NK-92 (cell line): ENCODE data around the gene PAFAH1B2.

ENCODE experiments used
- DNase-seq: peaks from one replicate; lab custom pipeline; 2025; ENCODE audit not compliant: unreplicated experiment; lab: John Stamatoyannopoulos, UW

Gene PAFAH1B2

DNA sequence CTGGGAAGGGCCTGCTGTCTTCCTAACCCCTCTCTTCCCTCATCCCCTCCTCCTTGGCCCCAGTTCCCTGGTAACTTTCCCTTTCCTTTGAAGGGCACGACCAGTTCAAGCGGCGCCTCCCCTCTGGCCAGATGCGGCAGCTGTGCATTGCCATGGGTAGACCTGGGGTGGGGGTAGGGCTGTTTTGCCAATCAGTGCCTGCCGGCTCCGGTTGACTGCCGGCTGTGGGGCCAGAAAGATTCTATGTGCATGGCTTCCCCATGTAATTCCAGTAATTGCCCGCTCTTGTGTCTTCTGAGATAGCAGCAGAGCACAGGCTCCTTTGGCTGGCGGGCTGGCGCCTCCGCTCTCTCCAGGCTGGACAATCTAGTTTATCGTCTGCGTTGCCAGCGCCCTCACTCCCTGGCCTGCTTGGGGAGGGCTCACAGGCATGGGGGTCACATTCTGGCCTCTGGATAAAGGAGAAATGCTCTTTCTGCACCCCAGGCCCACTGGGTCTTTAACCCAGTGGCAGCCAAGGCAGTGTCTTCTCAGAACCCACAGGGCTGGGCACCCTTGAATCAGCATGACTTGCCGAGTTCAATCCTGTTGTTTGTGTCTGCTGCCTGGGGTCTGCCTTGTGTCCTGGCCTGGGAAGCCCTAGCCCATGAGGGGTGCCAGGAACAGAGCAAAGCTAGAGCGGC, 43.9 kb downstream of the PAFAH1B2 start:
- DNase-seq: no peak

- DNase-seq: no peak
These were observed 44.6 kb downstream of the PAFAH1B2 start for GRCh38 chr11:117188620-117189081.

- no peak for DNase-seq
These were observed 45.3 kb downstream of the PAFAH1B2 start for GRCh38 chr11:117189191-117189940.

DNA sequence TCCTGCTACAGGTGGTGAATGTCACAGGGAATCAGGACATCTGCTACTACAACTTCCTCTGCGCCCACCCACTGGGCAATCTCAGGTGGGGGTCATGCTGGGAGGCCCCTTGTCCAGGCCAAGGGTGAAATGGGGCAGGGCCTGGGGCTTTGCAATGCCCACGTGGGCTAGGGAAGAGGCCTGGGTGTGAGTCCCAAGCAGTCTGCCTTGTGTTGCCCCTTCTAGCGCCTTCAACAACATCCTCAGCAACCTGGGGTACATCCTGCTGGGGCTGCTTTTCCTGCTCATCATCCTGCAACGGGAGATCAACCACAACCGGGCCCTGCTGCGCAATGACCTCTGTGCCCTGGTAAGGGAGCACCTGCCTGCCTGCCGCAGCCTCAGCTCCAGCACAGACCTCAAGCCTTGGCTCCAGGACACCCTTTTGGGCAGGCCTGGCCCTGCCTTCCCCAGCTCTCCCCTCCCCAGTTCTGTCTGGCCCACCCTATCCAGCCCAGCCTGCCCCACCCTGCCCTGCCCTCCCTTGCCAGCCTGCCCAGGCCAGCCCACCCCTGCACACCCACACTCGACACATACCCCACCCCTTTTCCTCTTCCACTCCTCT, 46.0 kb downstream of the PAFAH1B2 start:
- no peak for DNase-seq

DNA sequence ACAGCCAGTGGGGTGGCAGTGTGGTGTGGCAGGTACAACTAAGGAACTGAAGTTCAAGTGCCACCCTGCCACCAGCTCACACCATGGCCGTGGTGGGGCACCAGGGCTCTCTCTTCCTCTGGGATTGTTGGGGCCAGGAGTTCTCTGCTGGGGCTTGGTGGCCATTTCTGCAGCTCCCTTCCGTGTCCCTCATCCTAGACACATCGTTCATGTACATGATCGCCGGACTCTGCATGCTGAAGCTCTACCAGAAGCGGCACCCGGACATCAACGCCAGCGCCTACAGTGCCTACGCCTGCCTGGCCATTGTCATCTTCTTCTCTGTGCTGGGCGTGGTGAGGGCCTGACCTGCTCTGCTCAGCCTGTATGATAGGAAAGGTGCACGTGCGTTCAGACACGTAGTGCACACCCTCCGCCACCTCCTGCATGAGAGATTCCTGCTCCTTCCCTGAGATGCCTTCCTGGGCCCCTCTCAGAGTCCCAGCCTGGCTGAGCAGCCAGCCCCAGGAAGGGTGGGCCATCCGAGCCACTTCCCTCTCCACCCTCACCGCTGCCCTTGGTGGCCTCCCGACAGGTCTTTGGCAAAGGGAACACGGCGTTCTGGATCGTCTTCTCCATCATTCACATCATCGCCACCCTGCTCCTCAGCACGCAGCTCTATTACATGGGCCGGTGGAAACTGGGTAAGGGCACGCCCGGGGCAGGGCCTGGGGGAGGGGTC, 47.8 kb downstream of the PAFAH1B2 start:
- DNase-seq: no peak

DNA sequence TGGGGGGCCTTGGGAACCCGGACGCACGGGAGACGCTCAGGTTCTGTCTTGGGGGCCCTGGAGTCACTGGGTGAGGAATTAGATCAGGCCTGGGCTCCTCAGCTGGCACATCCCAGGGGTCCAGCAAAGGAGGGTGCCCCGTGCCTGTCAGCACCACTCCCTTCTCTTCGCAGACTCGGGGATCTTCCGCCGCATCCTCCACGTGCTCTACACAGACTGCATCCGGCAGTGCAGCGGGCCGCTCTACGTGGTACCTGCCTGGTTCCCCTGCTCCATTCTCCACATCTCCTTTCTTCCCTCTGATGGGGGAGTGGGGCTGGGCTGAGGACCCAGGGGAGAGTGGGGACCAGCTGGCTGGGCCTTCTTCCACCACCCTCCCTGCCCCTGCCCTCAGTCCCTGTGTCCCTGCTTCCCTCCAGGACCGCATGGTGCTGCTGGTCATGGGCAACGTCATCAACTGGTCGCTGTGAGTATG, 48.4 kb downstream of the PAFAH1B2 start:
- DNase-seq: no peak

DNA sequence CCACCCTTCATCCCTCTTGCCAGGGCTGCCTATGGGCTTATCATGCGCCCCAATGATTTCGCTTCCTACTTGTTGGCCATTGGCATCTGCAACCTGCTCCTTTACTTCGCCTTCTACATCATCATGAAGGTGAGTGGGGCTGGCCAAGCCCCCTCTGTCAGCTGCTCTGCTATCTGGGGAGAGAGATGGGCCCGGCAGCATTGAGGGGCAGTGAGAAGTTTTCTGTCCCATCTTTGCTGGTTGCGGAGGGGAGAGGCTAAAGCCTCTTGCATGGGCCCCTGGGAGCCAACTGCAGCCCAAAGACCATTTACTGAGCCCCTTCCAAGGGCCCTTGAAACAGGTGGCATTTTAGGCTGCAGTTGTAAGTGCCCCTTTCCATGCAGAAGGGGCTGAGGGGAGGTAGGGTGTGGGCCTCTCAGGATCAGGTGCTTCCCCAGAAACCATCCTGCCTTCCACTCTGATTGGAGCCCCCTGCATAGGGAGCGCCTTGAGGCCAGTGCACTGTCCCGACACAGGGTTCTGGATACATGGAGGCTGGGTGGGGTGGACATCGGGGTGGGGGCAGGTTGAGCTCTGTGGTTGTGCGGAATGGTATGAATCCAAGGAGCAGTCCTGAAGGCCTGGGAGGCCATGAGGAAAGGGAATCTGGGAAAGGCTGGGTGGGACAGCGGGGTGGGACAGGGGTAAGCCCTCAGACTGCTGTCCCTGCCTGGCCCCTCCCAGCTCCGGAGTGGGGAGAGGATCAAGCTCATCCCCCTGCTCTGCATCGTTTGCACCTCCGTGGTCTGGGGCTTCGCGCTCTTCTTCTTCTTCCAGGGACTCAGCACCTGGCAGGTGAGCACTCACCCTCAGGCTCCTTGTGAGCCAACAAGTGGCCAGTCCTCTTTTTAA, 49.3 kb downstream of the PAFAH1B2 start:
- no peak for DNase-seq

DNA sequence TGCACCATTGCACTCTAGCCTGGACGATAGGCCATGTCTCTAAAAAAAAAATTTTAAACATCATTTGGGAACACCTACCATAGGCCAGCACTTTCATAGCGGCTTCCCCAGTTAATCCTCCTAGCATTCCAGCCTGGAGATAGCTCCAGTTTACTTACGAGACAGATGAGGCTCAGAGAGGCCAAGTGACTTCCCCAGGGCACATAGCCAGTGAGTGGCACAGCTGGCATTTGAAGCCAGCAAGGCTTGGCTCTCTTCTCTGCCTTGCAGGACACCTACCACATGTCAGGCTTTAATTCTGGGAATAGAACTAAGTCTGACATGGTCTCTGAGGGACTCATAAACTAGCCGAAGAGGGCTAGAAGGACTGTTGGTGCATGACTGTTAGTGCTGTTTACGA, 50.2 kb downstream of the PAFAH1B2 start:
- DNase-seq: no peak

GRCh38 chr11:117195258-117195657, 51.2 kb downstream of the PAFAH1B2 start:
- DNase-seq: no peak

- no peak for DNase-seq
These were observed 51.7 kb downstream of the PAFAH1B2 start for GRCh38 chr11:117195761-117196160.

DNA sequence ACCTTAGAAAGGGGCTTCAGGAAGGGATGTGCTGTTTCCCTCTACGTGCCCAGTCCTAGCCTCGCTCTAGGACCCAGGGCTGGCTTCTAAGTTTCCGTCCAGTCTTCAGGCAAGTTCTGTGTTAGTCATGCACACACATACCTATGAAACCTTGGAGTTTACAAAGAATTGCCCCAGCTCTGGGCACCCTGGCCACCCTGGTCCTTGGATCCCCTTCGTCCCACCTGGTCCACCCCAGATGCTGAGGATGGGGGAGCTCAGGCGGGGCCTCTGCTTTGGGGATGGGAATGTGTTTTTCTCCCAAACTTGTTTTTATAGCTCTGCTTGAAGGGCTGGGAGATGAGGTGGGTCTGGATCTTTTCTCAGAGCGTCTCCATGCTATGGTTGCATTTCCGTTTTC, 52.9 kb downstream of the PAFAH1B2 start:
- no peak for DNase-seq

DNA sequence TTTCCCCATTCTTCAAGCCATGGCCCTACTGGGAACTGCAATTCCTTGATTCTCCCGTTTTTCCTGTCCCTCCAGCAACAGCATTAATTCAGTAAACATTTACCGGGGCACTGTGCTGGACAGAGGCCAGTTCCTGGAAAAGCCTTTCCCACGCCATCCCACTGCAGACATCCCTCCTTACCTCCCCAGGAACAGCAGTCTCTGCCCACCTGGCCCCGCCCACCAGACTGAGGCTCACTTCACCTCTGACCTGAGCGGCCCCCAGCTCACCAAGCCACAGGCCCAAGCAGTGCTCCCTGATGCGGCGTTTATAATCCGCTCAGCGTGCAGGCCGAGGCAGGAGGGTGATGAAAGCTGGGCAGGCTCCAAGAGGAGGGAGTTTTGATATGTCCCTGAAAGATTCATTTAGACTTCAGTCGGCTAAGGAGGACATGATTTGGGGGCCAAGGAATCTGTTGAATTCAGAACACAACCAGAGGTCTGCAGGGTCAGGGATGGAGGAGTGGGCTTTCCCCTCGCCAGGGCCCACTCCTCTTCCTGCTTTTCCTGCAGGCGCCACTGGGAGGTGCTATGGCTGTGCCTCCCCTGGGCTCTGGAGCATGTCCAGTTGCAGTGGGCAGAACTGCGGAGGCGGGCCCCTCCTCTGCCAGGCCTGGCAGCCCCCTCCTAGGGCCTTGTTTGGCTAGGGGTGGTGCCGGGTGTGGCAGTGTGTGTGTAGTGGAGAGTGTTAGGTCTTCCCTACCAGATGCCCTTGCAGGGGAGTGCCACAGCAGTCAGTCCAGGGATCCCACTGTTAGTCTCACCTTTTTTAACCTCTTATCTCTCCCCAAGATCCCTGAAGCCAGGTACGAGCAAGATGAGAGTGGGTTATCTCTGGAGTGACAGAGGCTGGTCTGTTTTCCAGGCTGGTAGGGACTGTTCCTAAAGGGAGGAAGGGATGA, 53.7 kb downstream of the PAFAH1B2 start:
- no peak for DNase-seq

GRCh38 chr11:117198613-117199012, 54.5 kb downstream of the PAFAH1B2 start:
- no peak for DNase-seq

DNA sequence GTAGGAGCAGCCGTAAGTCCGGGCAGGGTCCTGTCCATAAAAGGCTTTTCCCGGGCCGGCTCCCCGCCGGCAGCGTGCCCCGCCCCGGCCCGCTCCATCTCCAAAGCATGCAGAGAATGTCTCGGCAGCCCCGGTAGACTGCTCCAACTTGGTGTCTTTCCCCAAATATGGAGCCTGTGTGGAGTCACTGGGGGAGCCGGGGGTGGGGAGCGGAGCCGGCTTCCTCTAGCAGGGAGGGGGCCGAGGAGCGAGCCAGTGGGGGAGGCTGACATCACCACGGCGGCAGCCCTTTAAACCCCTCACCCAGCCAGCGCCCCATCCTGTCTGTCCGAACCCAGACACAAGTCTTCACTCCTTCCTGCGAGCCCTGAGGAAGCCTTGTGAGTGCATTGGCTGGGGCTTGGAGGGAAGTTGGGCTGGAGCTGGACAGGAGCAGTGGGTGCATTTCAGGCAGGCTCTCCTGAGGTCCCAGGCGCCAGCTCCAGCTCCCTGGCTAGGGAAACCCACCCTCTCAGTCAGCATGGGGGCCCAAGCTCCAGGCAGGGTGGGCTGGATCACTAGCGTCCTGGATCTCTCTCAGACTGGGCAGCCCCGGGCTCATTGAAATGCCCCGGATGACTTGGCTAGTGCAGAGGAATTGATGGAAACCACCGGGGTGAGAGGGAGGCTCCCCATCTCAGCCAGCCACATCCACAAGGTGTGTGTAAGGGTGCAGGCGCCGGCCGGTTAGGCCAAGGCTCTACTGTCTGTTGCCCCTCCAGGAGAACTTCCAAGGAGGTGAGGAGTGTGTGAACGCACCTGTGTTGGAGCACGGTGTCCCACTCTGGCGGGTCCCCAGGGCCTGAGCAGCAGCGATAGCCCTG, 55.2 kb downstream of the PAFAH1B2 start, which contains the start of gene TAGLN:
TSS of gene TAGLN (plus strand) at position 318 of the 863 bp plus-strand sequence. CDS start 3,644 bp downstream, outside the sequence.
- no peak for DNase-seq

DNA sequence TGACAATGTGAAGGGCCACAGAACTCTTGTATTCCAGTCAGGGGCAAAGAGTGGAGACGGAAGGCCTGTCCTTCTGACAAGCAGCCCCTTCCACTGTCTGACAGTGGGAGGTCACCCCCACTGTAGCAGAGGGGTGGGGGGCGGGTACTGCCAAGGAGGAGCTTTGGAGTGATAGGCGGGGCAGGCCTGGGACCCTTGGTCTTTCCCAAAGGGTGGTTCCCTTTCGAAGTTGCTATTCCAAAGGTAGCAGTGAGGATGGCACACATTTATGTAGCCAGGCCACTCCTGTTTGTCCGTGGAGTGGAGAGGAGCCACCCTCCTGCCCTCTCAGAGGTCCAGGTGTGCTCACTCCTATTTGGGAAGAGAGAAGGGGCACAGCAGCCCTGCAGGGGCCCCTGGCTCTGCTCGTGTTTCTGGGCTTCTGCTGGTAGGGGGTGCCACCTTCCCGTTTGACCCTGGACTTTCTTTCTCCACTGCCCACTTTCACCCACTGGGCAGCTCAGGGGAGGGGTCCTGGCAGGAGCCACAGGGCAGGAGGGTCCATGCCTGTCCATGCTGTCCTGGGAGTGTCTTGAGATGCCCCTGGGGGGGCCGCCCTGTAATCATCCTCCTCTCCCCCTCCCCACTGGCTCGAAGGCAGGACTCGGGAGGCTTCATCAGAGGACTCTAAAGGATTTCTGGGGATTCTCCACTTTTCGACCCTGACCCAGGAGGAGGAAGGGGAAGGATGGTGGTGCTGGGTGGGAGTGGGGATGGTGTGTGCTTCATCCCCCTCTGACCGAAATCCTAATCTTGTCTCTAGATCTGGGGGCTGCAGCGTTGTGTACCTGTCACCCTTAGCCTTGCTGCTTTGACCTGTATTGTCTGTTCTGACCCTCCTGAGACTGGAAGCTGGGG, 56.1 kb downstream of the PAFAH1B2 start:
- DNase-seq: no peak

DNA sequence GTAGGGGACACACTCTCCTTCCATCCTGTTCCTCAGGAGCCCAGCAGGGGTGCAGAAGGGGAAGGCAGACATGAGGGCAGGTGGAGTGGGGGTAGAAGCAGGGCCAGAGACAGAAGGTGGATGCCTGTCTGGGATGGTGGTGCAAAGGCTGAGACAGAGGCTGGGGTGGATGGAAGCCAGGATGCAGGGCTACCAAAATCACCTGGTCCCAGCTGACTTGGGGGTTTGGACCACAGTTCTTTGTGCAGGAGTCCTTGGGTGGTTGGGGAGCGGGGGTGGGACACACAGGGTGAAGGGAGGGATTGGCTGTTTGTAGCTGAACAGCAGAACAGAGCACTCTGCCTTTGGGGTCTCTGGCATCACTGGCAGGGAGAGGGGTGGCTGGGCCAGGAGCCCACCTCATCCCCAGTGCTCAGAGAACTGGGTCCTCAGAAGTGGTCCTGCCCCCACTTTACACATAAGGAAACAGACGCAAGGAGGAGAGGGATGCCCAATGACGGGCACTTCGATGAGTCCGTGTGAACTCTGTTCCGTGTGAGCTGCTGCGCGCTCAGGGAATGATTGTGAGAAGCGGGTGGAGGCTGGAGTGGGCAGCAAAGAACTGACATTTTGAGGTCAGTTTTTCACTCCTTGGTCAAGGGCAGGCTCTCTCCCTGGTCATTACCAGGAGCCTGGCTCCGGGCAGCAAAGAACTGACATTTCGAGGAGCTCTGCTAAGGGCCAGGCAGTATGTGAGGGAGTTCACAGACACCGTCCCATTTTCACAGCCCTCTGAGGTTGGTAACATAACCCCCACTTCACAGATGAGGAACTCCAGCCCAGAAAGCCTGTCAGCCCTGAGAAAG, 56.9 kb downstream of the PAFAH1B2 start:
- no peak for DNase-seq
